GM23338 (cell line): ENCODE data around the gene CHSY1. TPM values are rescaled to one million over a fixed set of nuclear protein-coding genes. Genes with fewer than 3 reads are reported as not detected.

Experiments used
- ATAC-seq: fragments of 200-7000 bp; cut with Tn5 transposase; 3 replicates; pipeline ENCODE4 v1.9.1; 2020
- DNase-seq: peaks from one replicate; pipeline ENCODE4 v3.0.0-alpha.2; 2015; ENCODE audit warnings: low spot score
- H2AFZ ChIP-seq: fragments of 200-600 bp; sonication (generic); 2 replicates; pipeline ENCODE4 v1.8.0; 2016; ENCODE audit warnings: antibody characterized with exemption, mild to moderate bottlenecking, moderate library complexity
- H3F3A ChIP-seq: fragments of 200-600 bp; sonication (generic); replicated peaks from 2 replicates; pipeline ENCODE4 v1.8.0; 2017; ENCODE audit warnings: antibody characterized with exemption, mixed run types, low read depth
- H3K27ac ChIP-seq: fragments of 200-600 bp; sonication (generic); 2 replicates; pipeline ENCODE4 v1.6.1; 2016; ENCODE audit warnings: low read depth
- H3K27me3 ChIP-seq: fragments of 200-600 bp; sonication (generic); 2 replicates; pipeline ENCODE4 v1.8.0; 2016; ENCODE audit warnings: mild to moderate bottlenecking, mixed run types, moderate library complexity; ENCODE audit not compliant: insufficient read depth
- H3K36me3 ChIP-seq: fragments of 200-600 bp; sonication (generic); 2 replicates; pipeline ENCODE4 v1.8.0; 2016; ENCODE audit warnings: mild to moderate bottlenecking; ENCODE audit not compliant: insufficient read depth
- H3K4me1 ChIP-seq: fragments of 200-600 bp; sonication (generic); 2 replicates; pipeline ENCODE4 v1.8.0; 2016; ENCODE audit warnings: mild to moderate bottlenecking, moderate library complexity; ENCODE audit not compliant: insufficient read depth
- H3K4me2 ChIP-seq: fragments of 200-600 bp; sonication (generic); 2 replicates; pipeline ENCODE4 v1.7.1; 2017; ENCODE audit warnings: mixed run types
- H3K4me3 ChIP-seq: fragments of 200-600 bp; sonication (generic); 2 replicates; pipeline ENCODE4 v1.6.1; 2016; ENCODE audit warnings: mixed run types
- H3K79me2 ChIP-seq: fragments of 200-600 bp; sonication (generic); replicated peaks from 2 replicates; pipeline ENCODE4 v1.8.0; 2017; ENCODE audit warnings: mild to moderate bottlenecking; ENCODE audit not compliant: insufficient read depth
- H3K9me2 ChIP-seq: fragments of 200-600 bp; sonication (generic); 2 replicates; pipeline ENCODE4 v1.8.0; 2017; ENCODE audit not compliant: insufficient read depth
- H4K20me1 ChIP-seq: fragments of 200-600 bp; sonication (generic); replicated peaks from 2 replicates; pipeline ENCODE4 v1.8.0; 2017; ENCODE audit warnings: mild to moderate bottlenecking; ENCODE audit not compliant: insufficient read depth
- H3K27ac Mint-ChIP-seq: 2 replicates; pipeline ENCODE4 v1.8.0; 2020; ENCODE audit warnings: inconsistent platforms, mild to moderate bottlenecking, moderate library complexity, mixed read lengths
- H3K27me3 Mint-ChIP-seq: 3 replicates; pipeline ENCODE4 v1.8.0; 2022; ENCODE audit warnings: low read depth, mild to moderate bottlenecking, moderate library complexity, mixed read lengths, inconsistent platforms; ENCODE audit not compliant: insufficient read depth, poor library complexity
- H3K36me3 Mint-ChIP-seq: 3 replicates; pipeline ENCODE4 v1.8.0; 2021; ENCODE audit warnings: low read depth, mild to moderate bottlenecking, inconsistent platforms, moderate library complexity, mixed read lengths
- H3K4me1 Mint-ChIP-seq: 3 replicates; pipeline ENCODE4 v1.8.0; 2020; ENCODE audit warnings: mild to moderate bottlenecking, inconsistent platforms, mixed read lengths
- H3K4me3 Mint-ChIP-seq: 3 replicates; pipeline ENCODE4 v1.8.0; 2021; ENCODE audit warnings: moderate library complexity, mild to moderate bottlenecking, inconsistent platforms, mixed read lengths
- H3K9me3 Mint-ChIP-seq: 3 replicates; pipeline ENCODE4 v1.8.0; 2020; ENCODE audit warnings: moderate library complexity, mild to moderate bottlenecking, inconsistent platforms, mixed read lengths
- CREB1 ChIP-seq: fragments of 250-450 bp; sonication (Bioruptor Pico); IDR thresholded peaks from 2 replicates; pipeline ENCODE4 v1.5.0; 2020; ENCODE audit warnings: low read depth, mild to moderate bottlenecking, moderate library complexity
- ETS1 ChIP-seq: IDR thresholded peaks from 2 replicates; pipeline ENCODE4 v1.6.1; 2016; ENCODE audit warnings: antibody characterized with exemption
- REST ChIP-seq: IDR thresholded peaks from one replicate; pipeline ENCODE4 v1.6.1; 2018; ENCODE audit warnings: antibody characterized with exemption; ENCODE audit not compliant: unreplicated experiment
- STAT1 ChIP-seq: IDR thresholded peaks from one replicate; pipeline ENCODE4 v1.6.1; 2016; ENCODE audit warnings: antibody characterized with exemption; ENCODE audit not compliant: unreplicated experiment
- polyA plus RNA-seq: library from polyadenylated mRNA; unstranded; fragments of >200 nt; fragmentation: Nextera tagmentation; extraction: Ambion mirVana; gene quantifications from 2 replicates; pipeline ENCODE4 v1.2.1, GENCODE V29; 2016
- total RNA-seq: library from RNA; depleted of rRNA; stranded (reverse); fragments of >200 nt; shearing (Covaris generic); gene quantifications from 2 replicates; pipeline ENCODE4 v1.2.3, GENCODE V29; 2014

CHSY1 gene
- total and polyA plus RNA-seq, 2 experiments from 2014 or later: 9.8 to 47.7 TPM

- TF ChIP-seq REST (no peak), ETS1 (no peak), STAT1 (no peak), CREB1 (CRISPR knock-in tag) (no peak)
These were observed 50.3 kb downstream of the CHSY1 start (continued) for GRCh38 chr15:101201411-101202174.

- ATAC-seq: no peak
- H3F3A ChIP-seq: no peaks in the 10 kb centered on the region
These were observed 51.7 kb downstream of the CHSY1 start for GRCh38 chr15:101200181-101200580.

More at GRCh38 chr15:101200181-101200580, 51.7 kb downstream of the CHSY1 start:
- no peak overlapping the region for H3K4me3 Mint-ChIP-seq
- no peaks in the 10 kb centered on the region for H3K36me3 Mint-ChIP-seq
- H3K9me2 ChIP-seq: no peaks in the 10 kb centered on the region
- H3K27ac ChIP-seq: peak overlapping the region; percentile 56
- H3K4me1 Mint-ChIP-seq: peaks cover 59% of the 10 kb centered on the region
- TF ChIP-seq ETS1: no peak
- no peak overlapping the region for H3K4me2 ChIP-seq
- H3K27ac Mint-ChIP-seq: no peak overlapping the region
- no peak overlapping the region for H2AFZ ChIP-seq
- H3K27me3 ChIP-seq: no peaks in the 10 kb centered on the region
- H3K9me3 Mint-ChIP-seq: no peaks in the 10 kb centered on the region
- peaks cover 47% of the 10 kb centered on the region for H4K20me1 ChIP-seq
- no peak overlapping the region for H3K4me3 ChIP-seq
- no peaks in the 10 kb centered on the region for H3K36me3 ChIP-seq
- peaks cover 15% of the 10 kb centered on the region for H3K27me3 Mint-ChIP-seq
- H3K4me1 ChIP-seq: peaks cover 42% of the 10 kb centered on the region
- peaks cover 85% of the 10 kb centered on the region for H3K79me2 ChIP-seq
- DNase-seq: no peak
